Ascending aorta (tissue), 2 donors: ENCODE data around the gene NAA50. TPM values are rescaled to one million over a fixed set of nuclear protein-coding genes. Genes with fewer than 3 reads are reported as not detected.

Source experiments
- DNase-seq, 2 donors: peaks; one replicate each; pipeline ENCODE4 v3.0.0-alpha.2; 2019; ENCODE audit warnings: low spot score in 2 of 2
- H3K27ac ChIP-seq, 2 donors: fragments of 200-600 bp; sonication (generic); one replicate each; pipeline ENCODE4 v1.5.1; 2016 to 2017; ENCODE audit warnings: mild to moderate bottlenecking in 1 of 2
- H3K27me3 ChIP-seq: fragments of 200-600 bp; sonication (generic); one replicate; pipeline ENCODE4 v1.5.1; 2017
- H3K36me3 ChIP-seq, 2 donors: fragments of 200-600 bp; sonication (generic); one replicate each; pipeline ENCODE4 v1.5.1; 2016
- H3K4me1 ChIP-seq, 2 donors: fragments of 200-600 bp; sonication (generic); one replicate each; pipeline ENCODE4 v1.5.1; 2016 to 2017; ENCODE audit warnings: mild to moderate bottlenecking in 1 of 2
- H3K4me3 ChIP-seq, 2 donors: fragments of 200-600 bp; sonication (generic); one replicate each; pipeline ENCODE4 v1.5.1; 2016 to 2017; ENCODE audit warnings: mild to moderate bottlenecking in 1 of 2
- H3K9me3 ChIP-seq, 2 donors: fragments of 200-600 bp; sonication (generic); one replicate each; pipeline ENCODE4 v1.5.1; 2016
- intact Hi-C: fragments of 100-400 bp; cut with DNase I; formaldehyde crosslinking; loops from one replicate; pipeline ENCODE4 v1.15.1; 2023
- total RNA-seq: library from RNA; depleted of rRNA; stranded (reverse); fragments of >200 nt; gene quantifications from one replicate; pipeline ENCODE4 v1.1.0, GENCODE V29; 2016
- TF ChIP-seq, protein P1 (sequence below), 3 experiments: fragments of 200-600 bp in 2 of 3; fragments of 450-650 bp in 1 of 3; sonication (generic) in 2 of 3; IDR thresholded peaks; one replicate each; pipeline ENCODE4 v1.5.1; 2016 to 2019; ENCODE audit warnings: antibody characterized with exemption in 3 of 3, mild to moderate bottlenecking in 1 of 3, moderate library complexity in 1 of 3

NAA50 gene
- total RNA-seq, 1 donor from 2014 or later, result 56.0 TPM

GRCh38 chr3:113714702-113715101 is 31.3 kb downstream of the NAA50 start:
- no peak for DNase-seq
- Histone ChIP-seq H3K27ac (no peak overlapping the region), H3K36me3 (peaks cover 0 to 14% of the 10 kb centered on the region in 2 donors), H3K9me3 (no peaks in the 10 kb centered on the region), H3K27me3 (no peaks in the 10 kb centered on the region), H3K4me1 (no peaks in the 10 kb centered on the region), H3K4me3 (no peak overlapping the region)
- intact Hi-C loops, result no loop called here
- TF ChIP-seq, protein P1, sequence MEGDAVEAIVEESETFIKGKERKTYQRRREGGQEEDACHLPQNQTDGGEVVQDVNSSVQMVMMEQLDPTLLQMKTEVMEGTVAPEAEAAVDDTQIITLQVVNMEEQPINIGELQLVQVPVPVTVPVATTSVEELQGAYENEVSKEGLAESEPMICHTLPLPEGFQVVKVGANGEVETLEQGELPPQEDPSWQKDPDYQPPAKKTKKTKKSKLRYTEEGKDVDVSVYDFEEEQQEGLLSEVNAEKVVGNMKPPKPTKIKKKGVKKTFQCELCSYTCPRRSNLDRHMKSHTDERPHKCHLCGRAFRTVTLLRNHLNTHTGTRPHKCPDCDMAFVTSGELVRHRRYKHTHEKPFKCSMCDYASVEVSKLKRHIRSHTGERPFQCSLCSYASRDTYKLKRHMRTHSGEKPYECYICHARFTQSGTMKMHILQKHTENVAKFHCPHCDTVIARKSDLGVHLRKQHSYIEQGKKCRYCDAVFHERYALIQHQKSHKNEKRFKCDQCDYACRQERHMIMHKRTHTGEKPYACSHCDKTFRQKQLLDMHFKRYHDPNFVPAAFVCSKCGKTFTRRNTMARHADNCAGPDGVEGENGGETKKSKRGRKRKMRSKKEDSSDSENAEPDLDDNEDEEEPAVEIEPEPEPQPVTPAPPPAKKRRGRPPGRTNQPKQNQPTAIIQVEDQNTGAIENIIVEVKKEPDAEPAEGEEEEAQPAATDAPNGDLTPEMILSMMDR (IDR thresholded peaks at IDR 0.05), result no peak

- no peaks in the 10 kb centered on the region for H3K9me3 ChIP-seq
- no peak overlapping the region for H3K27ac ChIP-seq
- H3K4me1 ChIP-seq, result no peaks in the 10 kb centered on the region
- TF ChIP-seq, protein P1 (IDR thresholded peaks at IDR 0.05), result no peak
- H3K4me3 ChIP-seq, result no peak overlapping the region
- H3K36me3 ChIP-seq, result peaks cover 0 to 5% of the 10 kb centered on the region in 2 donors
- intact Hi-C loops, result no loop called here
- no peaks in the 10 kb centered on the region for H3K27me3 ChIP-seq
- no peak for DNase-seq
Measured at GRCh38 chr3:113712129-113712528, 33.9 kb downstream of the NAA50 start.

GRCh38 chr3:113707835-113708234 is 38.2 kb downstream of the NAA50 start:
- H3K4me3 ChIP-seq, result no peak overlapping the region
- intact Hi-C loops, result no loop called here

GRCh38 chr3:113698956-113699355 is 47.1 kb downstream of the NAA50 start:
- Histone ChIP-seq H3K4me3 (peak overlapping the region; percentile 37 to 93), H3K36me3 (no peaks in the 10 kb centered on the region), H3K9me3 (no peaks in the 10 kb centered on the region), H3K4me1 (peaks cover 0 to 17% of the 10 kb centered on the region in 2 donors), H3K27me3 (no peaks in the 10 kb centered on the region), H3K27ac (peak overlapping the region in 1 of 2 donors; percentile 85)
- no peak for DNase-seq
- intact Hi-C loops, result loop anchor here (5.0 kb wide), 3 partner anchors 677 to 1958 kb away; partner anchors contain the start of genes ATG3 and SLC35A5
- TF ChIP-seq, protein P1 (IDR thresholded peaks at IDR 0.05), result no peak

More at GRCh38 chr3:113707835-113708234, 38.2 kb downstream of the NAA50 start:
- H3K27ac ChIP-seq, result no peak overlapping the region
- H3K36me3 ChIP-seq, result no peaks in the 10 kb centered on the region
- DNase-seq, result no peak
- no peaks in the 10 kb centered on the region for H3K9me3 ChIP-seq
- no peaks in the 10 kb centered on the region for H3K4me1 ChIP-seq
- TF ChIP-seq, protein P1 (IDR thresholded peaks at IDR 0.05), result no peak
- H3K27me3 ChIP-seq, result no peaks in the 10 kb centered on the region

- no peaks in the 10 kb centered on the region for H3K27me3 ChIP-seq
- peaks cover 0 to 17% of the 10 kb centered on the region in 2 donors for H3K4me1 ChIP-seq
- H3K27ac ChIP-seq, result peak overlapping the region; percentile 75 to 85
- intact Hi-C loops, result loop anchor here (5.0 kb wide), 3 partner anchors 676 to 1959 kb away; partner anchors contain the start of genes ATG3 and SLC35A5
- no peaks in the 10 kb centered on the region for H3K36me3 ChIP-seq
- no peak for DNase-seq
- peak overlapping the region; percentile 93 to 98 for H3K4me3 ChIP-seq
- H3K9me3 ChIP-seq, result no peaks in the 10 kb centered on the region
- TF ChIP-seq, protein P1 (IDR thresholded peaks at IDR 0.05), result no peak
Measured at GRCh38 chr3:113698213-113698742, 47.8 kb downstream of the NAA50 start.
